Large intestine (tissue), 3 donors: Measurements from ENCODE around the gene OR10A6. TPM values are rescaled to one million over a fixed set of nuclear protein-coding genes. Genes with fewer than 3 reads are reported as not detected.
A peak's percentile ranks its signal among the peaks of the same experiment; 100 is the strongest.

ENCODE experiments used
- DNase-seq, 2 donors: peaks; one replicate each; pipeline versions ENCODE4 v3.0.0 to v3.0.0-alpha.2; 2013
- H3K27ac ChIP-seq: one replicate; pipeline ENCODE4 v1.5.1; 2013; ENCODE audit warnings: low read length
- H3K27me3 ChIP-seq: 2 replicates; pipeline ENCODE4 v1.6.1; 2013; ENCODE audit warnings: low read length; ENCODE audit not compliant: control insufficient read depth, insufficient read depth
- H3K36me3 ChIP-seq: 2 replicates; pipeline ENCODE4 v1.6.1; 2013; ENCODE audit warnings: low read length; ENCODE audit not compliant: control insufficient read depth, insufficient read depth
- H3K4me1 ChIP-seq: one replicate; pipeline ENCODE4 v1.6.1; 2013; ENCODE audit warnings: low read length; ENCODE audit not compliant: control insufficient read depth, insufficient read depth
- H3K4me3 ChIP-seq: one replicate; pipeline ENCODE4 v1.5.1; 2013; ENCODE audit warnings: low read length
- H3K9me3 ChIP-seq: one replicate; pipeline ENCODE4 v1.6.1; 2013; ENCODE audit warnings: mild to moderate bottlenecking, low read depth, low read length, moderate library complexity; ENCODE audit not compliant: control insufficient read depth
- WGBS: methylation state at CpG from one replicate; pipeline ENCODE4 v1.1.5; 2013; ENCODE audit warnings: low lambda C conversion rate; ENCODE audit not compliant: insufficient coverage; 5-methylcytosine and 5-hydroxymethylcytosine counted together
- polyA plus RNA-seq: library from polyadenylated mRNA; unstranded; fragments of 120-200 nt; gene quantifications from one replicate; pipeline ENCODE4 v1.2.1, GENCODE V29; 2013

The OR10A6 gene
- polyA plus RNA-seq, 1 donor, result 0.06 TPM

- Histone ChIP-seq H3K36me3 (no peaks in the 10 kb centered on the region), H3K27me3 (no peaks in the 10 kb centered on the region), H3K4me1 (peaks cover 11% of the 10 kb centered on the region), H3K4me3 (no peak overlapping the region), H3K9me3 (no peaks in the 10 kb centered on the region), H3K27ac (no peak overlapping the region)
- DNase-seq, result no peak
Measured at GRCh38 chr11:7911011-7911410, 20.1 kb downstream of the OR10A6 start.

- H3K27me3 ChIP-seq, result no peaks in the 10 kb centered on the region
- no peak overlapping the region for H3K4me3 ChIP-seq
- H3K27ac ChIP-seq, result no peak overlapping the region
- H3K4me1 ChIP-seq, result peaks cover 18% of the 10 kb centered on the region
- WGBS, result no CpG with 5 or more reads among the region's 2 CpGs
- H3K9me3 ChIP-seq, result no peaks in the 10 kb centered on the region
- no peaks in the 10 kb centered on the region for H3K36me3 ChIP-seq
- DNase-seq, result no peak
Measured at GRCh38 chr11:7910286-7910788, 20.7 kb downstream of the OR10A6 start.

- Histone ChIP-seq H3K4me1 (peaks cover 23% of the 10 kb centered on the region), H3K27ac (no peak overlapping the region), H3K27me3 (no peaks in the 10 kb centered on the region), H3K36me3 (no peaks in the 10 kb centered on the region), H3K4me3 (no peak overlapping the region), H3K9me3 (no peaks in the 10 kb centered on the region)
- WGBS, result no CpG with 5 or more reads among the region's 2 CpGs
- DNase-seq, result no peak
Measured at GRCh38 chr11:7909585-7910285, 21.3 kb downstream of the OR10A6 start.

GRCh38 chr11:7907121-7907520 is 23.9 kb downstream of the OR10A6 start:
- no CpG with 5 or more reads among the region's 3 CpGs for WGBS
- peaks cover 33% of the 10 kb centered on the region for H3K4me1 ChIP-seq
- no peak overlapping the region for H3K27ac ChIP-seq
- DNase-seq, result no peak
- H3K27me3 ChIP-seq, result no peaks in the 10 kb centered on the region
- no peak overlapping the region for H3K4me3 ChIP-seq
- H3K9me3 ChIP-seq, result no peaks in the 10 kb centered on the region
- H3K36me3 ChIP-seq, result no peaks in the 10 kb centered on the region

GRCh38 chr11:7906481-7906880 is 24.6 kb downstream of the OR10A6 start:
- Histone ChIP-seq H3K36me3 (no peaks in the 10 kb centered on the region), H3K27me3 (no peaks in the 10 kb centered on the region), H3K4me1 (peaks cover 38% of the 10 kb centered on the region), H3K4me3 (no peak overlapping the region), H3K9me3 (no peaks in the 10 kb centered on the region), H3K27ac (peak overlapping the region; percentile 33)
- WGBS, result no CpG with 5 or more reads among the region's 4 CpGs
- no peak for DNase-seq

GRCh38 chr11:7905961-7906429 is 25.1 kb downstream of the OR10A6 start:
- H3K36me3 ChIP-seq, result no peaks in the 10 kb centered on the region
- no peak overlapping the region for H3K4me3 ChIP-seq
- WGBS, result no CpG with 5 or more reads among the region's 3 CpGs
- H3K9me3 ChIP-seq, result no peaks in the 10 kb centered on the region
- peaks cover 39% of the 10 kb centered on the region for H3K4me1 ChIP-seq
- no peaks in the 10 kb centered on the region for H3K27me3 ChIP-seq
- peak overlapping the region; percentile 33 for H3K27ac ChIP-seq
- peak; percentile 33 to 51 for DNase-seq

GRCh38 chr11:7905549-7905948 is 25.5 kb downstream of the OR10A6 start:
- H3K27me3 ChIP-seq, result no peaks in the 10 kb centered on the region
- H3K4me3 ChIP-seq, result no peak overlapping the region
- peak overlapping the region; percentile 3 for H3K27ac ChIP-seq
- no peak for DNase-seq
- peaks cover 42% of the 10 kb centered on the region for H3K4me1 ChIP-seq
- 92% methylated on average over 2 of the region's 9 CpGs for WGBS
- H3K36me3 ChIP-seq, result no peaks in the 10 kb centered on the region
- H3K9me3 ChIP-seq, result no peaks in the 10 kb centered on the region

- WGBS, result 71% methylated on average over 1 of the region's 3 CpGs
- H3K27me3 ChIP-seq, result no peaks in the 10 kb centered on the region
- no peaks in the 10 kb centered on the region for H3K36me3 ChIP-seq
- no peak for DNase-seq
- H3K4me1 ChIP-seq, result peaks cover 42% of the 10 kb centered on the region
- H3K4me3 ChIP-seq, result no peak overlapping the region
- no peak overlapping the region for H3K27ac ChIP-seq
- H3K9me3 ChIP-seq, result peaks cover 2% of the 10 kb centered on the region
Measured at GRCh38 chr11:7904917-7905316, 26.2 kb downstream of the OR10A6 start.

- Histone ChIP-seq H3K4me3 (no peak overlapping the region), H3K27ac (no peak overlapping the region), H3K36me3 (no peaks in the 10 kb centered on the region), H3K9me3 (peaks cover 3% of the 10 kb centered on the region), H3K4me1 (peaks cover 42% of the 10 kb centered on the region), H3K27me3 (no peaks in the 10 kb centered on the region)
- 0% methylated on average over 1 of the region's 2 CpGs for WGBS
- peak in 1 of 2 donors; percentile 25 for DNase-seq
Measured at GRCh38 chr11:7903940-7904339, 27.1 kb downstream of the OR10A6 start.

GRCh38 chr11:7901319-7901854 is 29.7 kb downstream of the OR10A6 start:
- H3K9me3 ChIP-seq, result peaks cover 4% of the 10 kb centered on the region
- H3K4me3 ChIP-seq, result no peak overlapping the region
- peak overlapping the region; percentile 66 for H3K27ac ChIP-seq
- peaks cover 34% of the 10 kb centered on the region for H3K4me1 ChIP-seq
- WGBS, result no CpG with 5 or more reads among the region's 3 CpGs
- peak; percentile 57 to 77 for DNase-seq
- no peaks in the 10 kb centered on the region for H3K36me3 ChIP-seq
- H3K27me3 ChIP-seq, result no peaks in the 10 kb centered on the region

GRCh38 chr11:7900686-7901085 is 30.4 kb downstream of the OR10A6 start:
- Histone ChIP-seq H3K4me3 (no peak overlapping the region), H3K9me3 (peaks cover 4% of the 10 kb centered on the region), H3K36me3 (no peaks in the 10 kb centered on the region), H3K4me1 (peaks cover 27% of the 10 kb centered on the region), H3K27ac (peak overlapping the region; percentile 66), H3K27me3 (no peaks in the 10 kb centered on the region)
- peak; percentile 70 to 81 for DNase-seq
- WGBS, result no CpG with 5 or more reads among the region's 4 CpGs
